ENCODE results near the gene NTRK2. TPM values are rescaled to one million over a fixed set of nuclear protein-coding genes. Genes with fewer than 3 reads are reported as not detected.
A peak's percentile ranks its signal among the peaks of the same experiment; 100 is the strongest.

Gene NTRK2
- total and polyA plus RNA-seq, 9 donors, result 8.9 to 36.8 (median 20.3) TPM

DNA sequence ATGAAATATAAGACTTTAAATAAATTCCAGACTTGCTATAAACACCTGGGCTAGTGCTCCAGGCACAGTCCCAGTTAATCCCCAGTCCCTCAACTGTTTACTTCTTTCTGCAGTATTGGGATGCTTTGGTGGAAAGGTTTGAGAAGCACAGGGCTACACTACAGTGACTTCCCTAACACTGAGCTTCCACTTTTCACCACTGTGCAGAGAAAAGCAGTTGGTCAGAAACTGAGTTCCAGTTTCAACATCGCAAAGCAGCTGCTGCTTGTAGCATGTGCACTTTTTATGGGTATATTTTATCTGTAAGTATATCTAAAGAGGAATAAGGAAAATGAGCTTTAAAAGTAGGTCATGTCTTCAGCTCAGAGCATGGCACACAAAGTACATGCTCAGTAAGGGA lies 339.7 kb downstream of the NTRK2 start:
- Histone ChIP-seq H3K4me1 (ENCODE audit: control insufficient read depth, insufficient read depth, low read length) (no peaks in the 10 kb centered on the region), H3K27ac (ENCODE audit: low read length) (no peak overlapping the region), H3K9me3 (replicated peaks; ENCODE audit: control insufficient read depth, low read depth, low read length) (no peaks in the 10 kb centered on the region), H3K4me3 (ENCODE audit: low read length) (no peak overlapping the region), H3K27me3 (ENCODE audit: control insufficient read depth, insufficient read depth, low read length) (no peaks in the 10 kb centered on the region), H3K36me3 (ENCODE audit: control insufficient read depth, insufficient read depth, low read length) (no peaks in the 10 kb centered on the region)
- peak; percentile 20 for DNase-seq
- 60% methylated on average over 1 of the region's 1 CpG for WGBS (ENCODE audit: insufficient coverage)

DNA sequence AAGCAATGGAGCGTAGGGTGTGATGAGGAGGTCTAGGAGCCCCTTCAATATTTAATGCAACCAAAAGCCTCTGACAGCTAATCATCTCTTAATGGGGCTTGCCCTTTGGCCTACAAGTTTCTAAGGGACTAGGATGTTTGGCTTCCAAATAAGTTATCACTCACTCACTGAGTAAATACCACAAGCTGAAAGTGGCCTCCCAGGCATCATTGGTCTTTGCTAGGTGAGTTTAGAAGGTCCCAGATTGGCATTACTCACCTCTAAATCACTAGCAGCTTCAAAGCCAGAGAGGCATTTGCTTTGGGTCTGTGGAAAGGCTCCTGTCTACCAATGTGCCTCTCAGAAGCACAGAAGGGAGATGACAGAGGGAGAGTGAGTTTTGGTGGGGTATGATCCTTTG lies 344.2 kb downstream of the NTRK2 start:
- DNase-seq, result no peak
- Histone ChIP-seq H3K4me1 (ENCODE audit: control insufficient read depth, insufficient read depth, low read length) (no peaks in the 10 kb centered on the region), H3K36me3 (ENCODE audit: control insufficient read depth, insufficient read depth, low read length) (no peaks in the 10 kb centered on the region), H3K27ac (ENCODE audit: low read length) (no peak overlapping the region), H3K9me3 (replicated peaks; ENCODE audit: control insufficient read depth, low read depth, low read length) (no peaks in the 10 kb centered on the region), H3K27me3 (ENCODE audit: control insufficient read depth, insufficient read depth, low read length) (no peaks in the 10 kb centered on the region), H3K4me3 (ENCODE audit: low read length) (no peak overlapping the region)
- WGBS (ENCODE audit: insufficient coverage), result no CpG with 5 or more reads among the region's 1 CpG

DNA sequence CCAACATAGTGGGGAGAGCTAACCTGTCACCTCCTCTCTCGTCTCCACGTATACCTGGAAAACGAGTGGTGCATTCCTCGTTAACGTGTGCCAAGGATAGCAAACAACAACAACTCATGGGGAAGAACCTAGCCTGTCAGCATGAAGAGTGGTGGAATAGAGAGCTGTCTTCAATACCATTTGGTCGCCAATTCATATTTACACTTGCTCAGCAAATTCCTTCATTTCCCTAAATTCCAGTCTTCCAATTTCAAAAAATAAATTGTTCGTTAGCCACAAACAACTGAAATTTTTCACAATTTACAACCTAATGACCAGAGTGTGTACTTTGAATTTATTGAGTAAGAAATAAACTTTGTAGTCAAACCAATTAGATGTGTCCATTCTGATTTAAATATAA lies 344.8 kb downstream of the NTRK2 start:
- H3K4me3 ChIP-seq (ENCODE audit: low read length), result no peak overlapping the region
- WGBS (ENCODE audit: insufficient coverage), result 100% methylated on average over 1 of the region's 7 CpGs
- no peak for DNase-seq
- H3K27ac ChIP-seq (ENCODE audit: low read length), result no peak overlapping the region
- no peaks in the 10 kb centered on the region for H3K36me3 ChIP-seq (ENCODE audit: control insufficient read depth, insufficient read depth, low read length)
- no peaks in the 10 kb centered on the region for H3K9me3 ChIP-seq (replicated peaks; ENCODE audit: control insufficient read depth, low read depth, low read length)
- no peaks in the 10 kb centered on the region for H3K4me1 ChIP-seq (ENCODE audit: control insufficient read depth, insufficient read depth, low read length)
- no peaks in the 10 kb centered on the region for H3K27me3 ChIP-seq (ENCODE audit: control insufficient read depth, insufficient read depth, low read length)

DNA sequence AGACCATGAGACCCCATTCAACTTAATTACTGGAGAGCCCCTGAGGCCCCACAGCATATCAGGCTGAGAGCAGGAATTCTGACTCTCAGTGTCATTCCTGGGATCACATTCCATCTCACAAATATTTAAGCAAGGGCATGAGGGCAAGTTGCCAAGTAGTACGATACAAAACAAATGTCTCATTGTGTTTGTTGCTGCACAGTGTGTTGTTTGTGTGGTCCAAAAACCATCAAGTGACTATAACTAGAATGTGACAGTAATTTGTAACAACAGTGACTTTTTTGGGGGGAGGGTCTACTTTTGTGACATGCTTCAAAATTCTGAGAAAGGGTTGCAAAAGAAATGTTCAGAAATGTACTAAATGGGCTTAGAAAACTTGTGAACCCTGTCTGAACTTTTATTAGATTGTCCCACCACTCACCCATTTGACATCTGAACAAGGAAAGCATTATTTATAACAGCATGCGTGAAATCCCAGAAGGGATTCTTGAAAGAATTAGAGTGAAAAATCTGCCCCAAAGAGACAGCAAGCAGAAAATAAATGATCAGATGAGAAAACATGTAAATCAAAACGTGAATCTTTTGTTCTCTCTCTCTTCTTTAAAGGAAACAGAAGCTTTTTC lies 347.0 kb downstream of the NTRK2 start:
- no CpG with 5 or more reads among the region's 3 CpGs for WGBS (ENCODE audit: insufficient coverage)
- peak; percentile 40 for DNase-seq
- no peaks in the 10 kb centered on the region for H3K27me3 ChIP-seq (ENCODE audit: control insufficient read depth, insufficient read depth, low read length)
- no peaks in the 10 kb centered on the region for H3K4me1 ChIP-seq (ENCODE audit: control insufficient read depth, insufficient read depth, low read length)
- H3K27ac ChIP-seq (ENCODE audit: low read length), result no peak overlapping the region
- no peak overlapping the region for H3K4me3 ChIP-seq (ENCODE audit: low read length)
- H3K36me3 ChIP-seq (ENCODE audit: control insufficient read depth, insufficient read depth, low read length), result no peaks in the 10 kb centered on the region
- H3K9me3 ChIP-seq (replicated peaks; ENCODE audit: control insufficient read depth, low read depth, low read length), result no peaks in the 10 kb centered on the region

DNA sequence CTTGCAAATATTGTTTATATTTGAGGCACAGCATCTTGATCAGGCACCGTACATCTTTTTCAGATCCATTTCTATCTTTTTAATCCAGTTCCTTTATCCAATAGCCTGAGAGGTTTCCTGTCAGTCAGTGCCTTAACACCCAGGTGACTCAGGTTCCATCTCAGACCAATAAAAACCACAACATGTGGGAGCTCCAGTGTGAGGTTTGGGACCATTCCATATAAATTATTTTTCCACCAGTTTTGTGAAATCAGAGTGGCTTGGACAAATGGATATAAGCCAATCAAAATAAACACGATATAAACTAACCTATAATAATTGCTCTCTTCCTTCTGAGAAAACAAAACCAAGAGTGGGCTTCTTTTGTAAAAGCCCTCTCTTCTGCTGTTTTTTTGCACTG lies 351.3 kb downstream of the NTRK2 start:
- no peaks in the 10 kb centered on the region for H3K36me3 ChIP-seq (ENCODE audit: control insufficient read depth, insufficient read depth, low read length)
- WGBS (ENCODE audit: insufficient coverage), result no CpG with 5 or more reads among the region's 2 CpGs
- H3K9me3 ChIP-seq (replicated peaks; ENCODE audit: control insufficient read depth, low read depth, low read length), result no peaks in the 10 kb centered on the region

DNA sequence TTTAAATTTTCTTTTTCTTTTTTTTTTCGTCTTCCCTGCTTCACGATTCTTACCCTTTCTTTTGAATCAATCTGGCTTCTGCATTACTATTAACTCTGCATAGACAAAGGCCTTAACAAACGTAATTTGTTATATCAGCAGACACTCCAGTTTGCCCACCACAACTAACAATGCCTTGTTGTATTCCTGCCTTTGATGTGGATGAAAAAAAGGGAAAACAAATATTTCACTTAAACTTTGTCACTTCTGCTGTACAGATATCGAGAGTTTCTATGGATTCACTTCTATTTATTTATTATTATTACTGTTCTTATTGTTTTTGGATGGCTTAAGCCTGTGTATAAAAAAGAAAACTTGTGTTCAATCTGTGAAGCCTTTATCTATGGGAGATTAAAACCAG lies 352.2 kb downstream of the NTRK2 start:
- H3K27ac ChIP-seq (ENCODE audit: low read length), result no peak overlapping the region
- no peaks in the 10 kb centered on the region for H3K36me3 ChIP-seq (ENCODE audit: control insufficient read depth, insufficient read depth, low read length)
- no peak overlapping the region for H3K4me3 ChIP-seq (ENCODE audit: low read length)
- WGBS (ENCODE audit: insufficient coverage), result 70% methylated on average over 2 of the region's 4 CpGs
- H3K27me3 ChIP-seq (ENCODE audit: control insufficient read depth, insufficient read depth, low read length), result no peaks in the 10 kb centered on the region
- no peak for DNase-seq
- no peaks in the 10 kb centered on the region for H3K4me1 ChIP-seq (ENCODE audit: control insufficient read depth, insufficient read depth, low read length)
- no peaks in the 10 kb centered on the region for H3K9me3 ChIP-seq (replicated peaks; ENCODE audit: control insufficient read depth, low read depth, low read length)

More for the DNA sequence above, 351.3 kb downstream of the NTRK2 start:
- no peak overlapping the region for H3K27ac ChIP-seq (ENCODE audit: low read length)
- no peaks in the 10 kb centered on the region for H3K4me1 ChIP-seq (ENCODE audit: control insufficient read depth, insufficient read depth, low read length)
- no peaks in the 10 kb centered on the region for H3K27me3 ChIP-seq (ENCODE audit: control insufficient read depth, insufficient read depth, low read length)
- no peak for DNase-seq
- H3K4me3 ChIP-seq (ENCODE audit: low read length), result no peak overlapping the region

DNA sequence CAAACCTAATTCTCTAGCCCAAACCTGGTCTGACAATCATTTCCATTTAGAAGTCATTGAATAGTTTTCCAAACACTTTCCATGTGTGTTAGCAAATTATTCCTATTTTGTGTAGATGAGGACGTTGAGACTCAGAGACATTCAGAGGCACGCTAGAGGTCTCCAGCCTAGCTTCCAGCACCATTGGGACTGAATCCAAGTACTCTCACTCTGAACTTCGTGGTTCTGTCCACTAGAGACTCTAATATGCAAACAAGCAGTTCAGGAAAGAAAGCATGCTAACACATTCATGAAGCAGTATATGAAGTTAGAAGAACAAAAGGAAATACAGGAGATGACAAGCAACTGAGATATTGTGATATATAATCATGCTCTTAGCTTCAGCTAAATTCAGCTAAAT lies 354.8 kb downstream of the NTRK2 start:
- Histone ChIP-seq H3K4me1 (ENCODE audit: control insufficient read depth, insufficient read depth, low read length) (no peaks in the 10 kb centered on the region), H3K27me3 (ENCODE audit: control insufficient read depth, insufficient read depth, low read length) (no peaks in the 10 kb centered on the region), H3K9me3 (replicated peaks; ENCODE audit: control insufficient read depth, low read depth, low read length) (no peaks in the 10 kb centered on the region), H3K36me3 (ENCODE audit: control insufficient read depth, insufficient read depth, low read length) (no peaks in the 10 kb centered on the region), H3K4me3 (ENCODE audit: low read length) (no peak overlapping the region), H3K27ac (ENCODE audit: low read length) (no peak overlapping the region)
- WGBS (ENCODE audit: insufficient coverage), result no CpG with 5 or more reads among the region's 3 CpGs
- peak; percentile 85 for DNase-seq

DNA sequence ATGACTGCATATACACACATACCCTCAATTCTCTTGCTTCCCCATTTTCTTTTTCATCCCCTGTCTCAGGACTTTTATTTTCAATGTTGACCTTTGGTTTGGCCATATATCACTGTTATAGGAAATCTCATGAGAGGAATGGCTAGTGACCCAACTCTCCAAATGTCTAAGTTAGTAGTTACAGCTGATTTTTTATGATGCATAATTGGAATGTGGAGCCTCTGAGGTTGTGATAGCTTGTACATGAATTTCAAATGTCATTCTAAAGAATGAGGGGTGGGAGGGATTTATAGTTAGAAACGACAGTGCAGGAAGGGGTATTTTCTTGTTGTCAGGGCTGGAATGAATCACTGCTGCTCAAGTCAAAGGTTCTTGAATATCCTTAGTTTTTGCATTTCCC lies 356.1 kb downstream of the NTRK2 start:
- Histone ChIP-seq H3K27me3 (ENCODE audit: control insufficient read depth, insufficient read depth, low read length) (no peaks in the 10 kb centered on the region), H3K9me3 (replicated peaks; ENCODE audit: control insufficient read depth, low read depth, low read length) (no peaks in the 10 kb centered on the region), H3K27ac (ENCODE audit: low read length) (no peak overlapping the region), H3K4me1 (ENCODE audit: control insufficient read depth, insufficient read depth, low read length) (no peaks in the 10 kb centered on the region), H3K36me3 (ENCODE audit: control insufficient read depth, insufficient read depth, low read length) (no peaks in the 10 kb centered on the region), H3K4me3 (ENCODE audit: low read length) (no peak overlapping the region)
- WGBS (ENCODE audit: insufficient coverage), result no CpG with 5 or more reads among the region's 1 CpG
- DNase-seq, result no peak

DNA sequence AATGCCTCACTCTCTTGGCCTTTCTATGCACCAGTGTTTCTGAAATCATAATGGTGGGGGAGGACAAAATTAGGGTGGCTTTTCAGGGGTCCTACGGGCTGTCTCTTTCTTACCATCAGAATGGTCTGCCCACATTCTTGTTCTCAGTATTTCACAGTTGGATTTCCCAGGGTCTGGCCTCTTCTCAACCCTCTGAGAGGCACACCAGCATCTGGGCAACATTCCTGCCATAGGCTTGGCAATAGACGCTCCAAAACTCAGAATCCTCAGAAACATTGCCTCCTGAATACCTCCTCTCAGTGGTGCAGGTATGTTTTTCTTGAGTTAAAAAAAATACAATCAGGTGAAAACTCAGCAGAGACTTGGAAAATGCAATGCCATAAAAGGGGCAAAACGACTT lies 358.3 kb downstream of the NTRK2 start:
- Histone ChIP-seq H3K4me3 (ENCODE audit: low read length) (no peak overlapping the region), H3K4me1 (ENCODE audit: control insufficient read depth, insufficient read depth, low read length) (no peaks in the 10 kb centered on the region), H3K27me3 (ENCODE audit: control insufficient read depth, insufficient read depth, low read length) (no peaks in the 10 kb centered on the region), H3K27ac (ENCODE audit: low read length) (no peak overlapping the region), H3K36me3 (ENCODE audit: control insufficient read depth, insufficient read depth, low read length) (no peaks in the 10 kb centered on the region), H3K9me3 (replicated peaks; ENCODE audit: control insufficient read depth, low read depth, low read length) (no peaks in the 10 kb centered on the region)
- DNase-seq, result no peak
- WGBS (ENCODE audit: insufficient coverage), result 100% methylated on average over 1 of the region's 3 CpGs

DNA sequence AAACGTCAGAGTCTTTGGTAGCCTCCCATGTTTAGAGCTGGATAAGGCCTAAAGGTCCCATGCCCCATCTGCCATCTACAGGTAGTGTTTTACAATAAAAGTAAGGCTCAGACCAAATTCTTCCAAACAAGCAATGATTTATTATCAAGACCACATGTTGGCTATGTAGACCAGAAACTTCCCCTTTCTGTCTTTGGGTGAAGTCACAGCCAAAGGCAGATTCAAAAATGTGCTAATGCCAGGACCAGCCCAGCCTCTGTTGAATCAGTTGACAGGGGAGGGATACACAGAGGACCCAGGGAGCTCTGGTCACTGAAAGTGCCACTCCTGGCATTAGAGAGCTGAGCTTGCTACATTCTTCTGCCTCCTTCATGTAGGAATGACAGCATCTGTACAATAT lies 360.8 kb downstream of the NTRK2 start:
- no peaks in the 10 kb centered on the region for H3K36me3 ChIP-seq (ENCODE audit: control insufficient read depth, insufficient read depth, low read length)
- DNase-seq, result no peak
- WGBS (ENCODE audit: insufficient coverage), result no CpG with 5 or more reads among the region's 1 CpG
- H3K27ac ChIP-seq (ENCODE audit: low read length), result no peak overlapping the region
- no peak overlapping the region for H3K4me3 ChIP-seq (ENCODE audit: low read length)
- H3K4me1 ChIP-seq (ENCODE audit: control insufficient read depth, insufficient read depth, low read length), result no peaks in the 10 kb centered on the region
- no peaks in the 10 kb centered on the region for H3K9me3 ChIP-seq (replicated peaks; ENCODE audit: control insufficient read depth, low read depth, low read length)
- no peaks in the 10 kb centered on the region for H3K27me3 ChIP-seq (ENCODE audit: control insufficient read depth, insufficient read depth, low read length)

DNA sequence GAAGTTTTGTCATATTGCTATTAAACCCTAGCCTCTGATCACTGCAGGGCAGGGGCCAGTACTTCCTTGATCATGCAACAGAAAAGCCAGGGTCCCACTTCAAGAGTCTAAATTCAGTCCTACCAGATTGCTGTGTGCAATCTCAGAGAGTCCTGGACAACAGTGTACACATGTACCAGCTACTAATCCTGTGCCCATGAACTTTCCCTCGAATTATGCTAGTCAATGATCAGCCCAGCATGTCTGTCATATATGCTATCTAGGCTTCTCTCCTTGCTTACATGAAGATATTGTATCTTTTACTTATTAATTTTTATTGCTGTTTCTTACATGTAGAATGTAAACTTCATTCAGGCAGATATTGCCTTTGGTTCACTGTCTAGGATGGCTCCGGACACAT lies 367.0 kb downstream of the NTRK2 start:
- no peak overlapping the region for H3K27ac ChIP-seq (ENCODE audit: low read length)
- WGBS (ENCODE audit: insufficient coverage), result 100% methylated on average over 1 of the region's 2 CpGs
- DNase-seq, result no peak
- no peaks in the 10 kb centered on the region for H3K27me3 ChIP-seq (ENCODE audit: control insufficient read depth, insufficient read depth, low read length)
- no peaks in the 10 kb centered on the region for H3K9me3 ChIP-seq (replicated peaks; ENCODE audit: control insufficient read depth, low read depth, low read length)
- H3K36me3 ChIP-seq (ENCODE audit: control insufficient read depth, insufficient read depth, low read length), result no peaks in the 10 kb centered on the region
- H3K4me1 ChIP-seq (ENCODE audit: control insufficient read depth, insufficient read depth, low read length), result no peaks in the 10 kb centered on the region
- no peak overlapping the region for H3K4me3 ChIP-seq (ENCODE audit: low read length)
